ENCODE measurements around the gene APC2.

Gene APC2

GRCh38 chr19:1478934-1479707, 29.2 kb downstream of the APC2 start, which contains the start of gene C19orf25:
Gene C19orf25, minus strand, starts transcription at chr19:1479215. Its CDS starts 312 bp downstream, at chr19:1478903.
- H3K36me3 Mint-ChIP-seq (ENCODE audit: low read depth): no peaks in the 10 kb centered on the region
- peaks cover 15% of the 10 kb centered on the region for H3K27me3 Mint-ChIP-seq (ENCODE audit: low read depth)
- no peak for TF ChIP-seq CTCF (IDR thresholded peaks at IDR 0.05; ENCODE audit: unreplicated experiment in 3 of 3)
- peaks cover 6% of the 10 kb centered on the region for H3K4me1 Mint-ChIP-seq
- H3K4me3 Mint-ChIP-seq: peak within 1 kb of the TSS; percentile 93 to 99 (median 98)
- peak within 1 kb of the TSS; percentile 91 to 95 (median 94) for H3K27ac Mint-ChIP-seq
- H3K9me3 Mint-ChIP-seq: no peaks in the 10 kb centered on the region

DNA sequence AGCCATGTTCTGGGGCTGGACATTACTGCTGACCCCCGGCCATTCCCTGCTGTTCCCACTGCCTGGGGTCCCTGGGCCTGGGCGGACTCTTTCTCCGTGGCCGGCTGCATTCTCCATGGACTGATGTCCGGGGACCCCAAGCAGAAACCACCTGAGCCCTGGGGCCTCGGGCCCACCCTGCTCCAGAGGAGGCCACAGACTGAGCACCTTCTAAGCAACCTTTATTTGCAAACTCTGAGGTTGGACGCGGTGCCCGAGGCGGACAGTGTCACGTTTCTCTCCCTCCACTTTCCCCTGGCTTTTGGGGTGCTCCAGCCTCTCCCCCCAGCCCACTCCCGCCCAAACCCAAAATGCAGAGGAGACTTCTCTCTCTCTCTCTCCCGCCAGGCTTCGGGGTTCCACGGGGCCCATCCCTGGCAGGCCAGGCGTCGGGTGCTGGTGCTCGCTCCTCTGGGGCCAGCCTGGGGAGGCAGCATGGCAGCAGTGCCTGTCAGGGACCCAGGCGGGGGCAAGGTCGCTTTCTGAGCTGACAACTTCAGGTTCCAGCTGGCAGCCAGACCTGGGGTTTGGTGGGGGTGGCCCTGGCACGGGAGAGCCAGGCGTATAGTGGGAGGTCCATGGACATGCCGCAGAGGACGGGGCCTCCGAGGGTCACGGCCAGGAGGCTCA, 31.4 kb downstream of the APC2 start:
- Mint-ChIP-seq H3K27ac (no peak overlapping the region), H3K4me3 (peak overlapping the region in 1 of 3 experiments; percentile 49), H3K36me3 (ENCODE audit: low read depth) (no peaks in the 10 kb centered on the region), H3K4me1 (peaks cover 6% of the 10 kb centered on the region), H3K27me3 (ENCODE audit: low read depth) (peaks cover 15% of the 10 kb centered on the region), H3K9me3 (no peaks in the 10 kb centered on the region)
- no peak for TF ChIP-seq CTCF (IDR thresholded peaks at IDR 0.05; ENCODE audit: unreplicated experiment in 3 of 3)

- no peak overlapping the region for H3K4me3 Mint-ChIP-seq
- TF ChIP-seq CTCF (IDR thresholded peaks at IDR 0.05; ENCODE audit: unreplicated experiment in 3 of 3): no peak
- H3K27ac Mint-ChIP-seq: no peak overlapping the region
- no peaks in the 10 kb centered on the region for H3K9me3 Mint-ChIP-seq
- no peaks in the 10 kb centered on the region for H3K36me3 Mint-ChIP-seq (ENCODE audit: low read depth)
- H3K4me1 Mint-ChIP-seq: peaks cover 6% of the 10 kb centered on the region
- H3K27me3 Mint-ChIP-seq (ENCODE audit: low read depth): peaks cover 9% of the 10 kb centered on the region
Observed at GRCh38 chr19:1481893-1482360, 32.0 kb downstream of the APC2 start.

DNA sequence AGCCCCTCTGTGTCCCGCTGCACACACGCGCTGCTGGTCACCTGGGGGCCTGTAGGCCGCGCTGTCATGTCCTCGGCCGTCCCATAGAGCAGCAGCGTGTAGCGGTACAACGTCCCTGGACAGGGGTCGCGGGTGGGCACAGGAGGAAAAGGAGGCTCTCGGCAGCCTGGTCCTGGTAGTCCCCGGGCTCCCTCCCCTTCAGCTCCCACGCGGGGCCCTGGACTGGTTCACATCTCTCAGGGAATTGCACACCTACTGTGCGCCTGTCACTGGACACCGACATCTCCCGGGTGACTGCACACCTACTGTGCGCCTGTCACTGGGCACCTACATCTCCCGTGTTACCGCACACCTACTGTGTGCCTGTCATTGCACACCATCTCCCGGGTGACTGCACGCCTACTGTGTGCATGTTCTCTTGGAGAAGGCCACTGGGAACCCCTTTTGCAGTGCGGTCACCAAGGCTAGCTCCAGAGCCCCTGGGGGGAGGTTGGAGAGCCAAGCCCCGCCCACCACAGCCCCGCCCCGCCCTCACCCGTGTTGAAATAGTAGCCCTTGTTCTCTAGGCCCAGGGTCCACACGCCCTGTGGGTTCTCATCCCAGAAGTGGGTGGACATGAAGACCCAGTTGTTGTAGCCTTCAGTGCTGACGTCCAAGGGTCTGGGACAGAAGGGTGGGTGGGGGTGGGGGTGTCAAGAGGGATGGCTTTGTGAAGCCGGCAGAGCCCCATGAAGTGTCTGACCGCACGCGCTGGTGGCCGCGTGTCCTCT, 32.6 kb downstream of the APC2 start:
- Mint-ChIP-seq H3K4me3 (peak overlapping the region in 1 of 3 experiments; percentile 29), H3K9me3 (no peaks in the 10 kb centered on the region), H3K4me1 (peaks cover 6% of the 10 kb centered on the region), H3K27me3 (ENCODE audit: low read depth) (peaks cover 3% of the 10 kb centered on the region), H3K27ac (no peak overlapping the region), H3K36me3 (ENCODE audit: low read depth) (no peaks in the 10 kb centered on the region)
- TF ChIP-seq CTCF (IDR thresholded peaks at IDR 0.05; ENCODE audit: unreplicated experiment in 3 of 3): no peak

DNA sequence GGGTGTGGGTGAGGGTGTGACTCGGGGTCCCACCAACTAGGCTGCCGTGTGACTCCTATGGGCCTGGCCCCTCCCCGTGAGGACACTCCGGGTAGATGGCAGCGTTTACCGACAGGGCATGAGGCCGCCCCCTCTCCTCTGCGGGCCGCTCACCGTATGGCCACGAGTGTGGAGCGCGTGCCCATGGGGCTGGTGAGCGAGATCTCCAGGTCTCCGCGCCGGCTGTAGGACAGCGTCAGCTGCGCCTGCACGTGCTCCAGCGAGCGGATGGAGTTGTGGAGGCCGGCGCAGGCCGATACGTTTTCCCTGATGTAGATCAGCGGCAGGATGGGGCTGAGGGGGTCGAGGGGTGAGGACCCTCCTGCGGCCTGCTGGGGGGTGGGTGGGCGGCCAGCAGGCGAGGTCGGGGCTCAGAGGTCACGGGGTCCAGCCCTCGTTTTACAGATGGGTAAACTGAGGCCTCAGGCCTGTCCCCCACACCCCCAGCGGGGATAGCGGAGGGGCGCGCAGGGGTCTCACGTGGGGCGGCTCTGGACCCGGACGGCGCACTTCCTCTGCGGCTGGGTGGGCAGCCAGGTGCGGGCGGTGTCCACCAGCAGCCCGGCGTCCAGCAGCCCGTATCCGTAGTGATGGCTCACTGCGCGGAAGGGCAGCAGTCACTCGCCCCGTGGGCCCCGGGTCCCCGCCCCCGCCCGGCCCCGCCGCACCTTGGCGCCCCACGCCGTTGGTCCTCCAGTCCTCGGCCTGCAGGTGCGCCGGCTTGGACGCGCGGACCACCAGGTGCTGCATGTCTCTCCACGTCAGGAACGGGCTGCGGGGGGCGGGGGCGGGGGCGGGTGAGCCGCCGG, 33.4 kb downstream of the APC2 start:
- no peaks in the 10 kb centered on the region for H3K9me3 Mint-ChIP-seq
- H3K27ac Mint-ChIP-seq: no peak overlapping the region
- TF ChIP-seq CTCF (IDR thresholded peaks at IDR 0.05; ENCODE audit: unreplicated experiment in 3 of 3): no peak
- peaks cover 6% of the 10 kb centered on the region for H3K4me1 Mint-ChIP-seq
- H3K27me3 Mint-ChIP-seq (ENCODE audit: low read depth): peaks cover 3% of the 10 kb centered on the region
- no peak overlapping the region for H3K4me3 Mint-ChIP-seq
- H3K36me3 Mint-ChIP-seq (ENCODE audit: low read depth): no peaks in the 10 kb centered on the region

Data from nephron (organoid).